Loucy (cell line): ENCODE results near the gene SLC39A2.

ENCODE experiments used
- EZH2phosphoT487 ChIP-seq: fragments of 200-600 bp; IDR thresholded peaks from 2 replicates; pipeline ENCODE4 v1.6.1; 2018; ENCODE audit warnings: antibody characterized with exemption, mild to moderate bottlenecking, moderate library complexity, borderline replicate concordance
- TF ChIP-seq, protein P1 (sequence below): fragments of 200-600 bp; sonication (generic); conservative IDR thresholded peaks from 2 replicates; pipeline ENCODE4 v1.5.1; 2014; ENCODE audit warnings: mild to moderate bottlenecking, antibody characterized with exemption, low read length

DNA sequence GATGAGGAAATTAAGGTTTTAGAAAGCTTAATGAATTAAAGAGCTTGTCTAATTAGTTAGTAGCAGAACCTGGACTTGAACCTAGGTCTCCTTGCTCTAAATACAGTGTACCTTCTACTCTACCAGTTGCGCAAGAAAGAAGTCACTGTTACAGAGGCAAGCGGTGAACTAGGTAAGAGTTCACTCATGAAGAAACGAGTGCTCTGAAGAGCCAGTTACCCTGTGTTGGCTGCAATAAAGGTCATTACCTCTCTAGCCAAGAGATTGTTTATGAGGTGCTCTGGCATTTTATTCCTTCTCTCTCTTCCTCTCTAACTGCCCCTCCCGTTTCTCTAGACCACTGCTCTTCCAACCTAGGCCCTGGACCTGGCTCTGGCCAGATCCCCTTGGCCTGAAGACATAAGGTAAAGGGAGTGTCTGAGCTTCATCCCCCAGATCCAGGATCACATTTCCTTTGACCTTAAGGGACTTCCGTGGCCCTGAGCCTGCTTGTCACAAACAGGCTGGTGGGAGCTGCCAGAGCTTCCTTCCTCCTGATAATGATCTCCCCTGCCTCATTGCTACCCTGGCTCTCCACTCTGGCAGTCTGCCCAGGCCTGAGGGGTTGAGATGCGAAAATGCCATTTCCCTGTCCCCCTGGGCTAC lies 45.0 kb downstream of the SLC39A2 start:
- TF ChIP-seq, protein P1, sequence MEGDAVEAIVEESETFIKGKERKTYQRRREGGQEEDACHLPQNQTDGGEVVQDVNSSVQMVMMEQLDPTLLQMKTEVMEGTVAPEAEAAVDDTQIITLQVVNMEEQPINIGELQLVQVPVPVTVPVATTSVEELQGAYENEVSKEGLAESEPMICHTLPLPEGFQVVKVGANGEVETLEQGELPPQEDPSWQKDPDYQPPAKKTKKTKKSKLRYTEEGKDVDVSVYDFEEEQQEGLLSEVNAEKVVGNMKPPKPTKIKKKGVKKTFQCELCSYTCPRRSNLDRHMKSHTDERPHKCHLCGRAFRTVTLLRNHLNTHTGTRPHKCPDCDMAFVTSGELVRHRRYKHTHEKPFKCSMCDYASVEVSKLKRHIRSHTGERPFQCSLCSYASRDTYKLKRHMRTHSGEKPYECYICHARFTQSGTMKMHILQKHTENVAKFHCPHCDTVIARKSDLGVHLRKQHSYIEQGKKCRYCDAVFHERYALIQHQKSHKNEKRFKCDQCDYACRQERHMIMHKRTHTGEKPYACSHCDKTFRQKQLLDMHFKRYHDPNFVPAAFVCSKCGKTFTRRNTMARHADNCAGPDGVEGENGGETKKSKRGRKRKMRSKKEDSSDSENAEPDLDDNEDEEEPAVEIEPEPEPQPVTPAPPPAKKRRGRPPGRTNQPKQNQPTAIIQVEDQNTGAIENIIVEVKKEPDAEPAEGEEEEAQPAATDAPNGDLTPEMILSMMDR: no peak
- no peak for TF ChIP-seq EZH2phosphoT487
